CD14-positive monocyte (primary cell): ENCODE measurements around the gene TEAD1. TPM values are rescaled to one million over a fixed set of nuclear protein-coding genes. Genes with fewer than 3 reads are reported as not detected.

Source experiments
- DNase-seq, 3 donors: peaks; one replicate each; pipeline ENCODE4 v3.0.0-alpha.2; 2011 to 2022
- H2AFZ ChIP-seq: 2 replicates; pipeline ENCODE4 v1.6.0; 2012; ENCODE audit warnings: mild to moderate bottlenecking, low read depth, low read length, inconsistent platforms; ENCODE audit not compliant: insufficient read depth, poor library complexity, severe bottlenecking
- H3K27ac ChIP-seq, 2 donors: 1 replicate in 1 of 2; 2 replicates in 1 of 2; pipeline ENCODE4 v1.5.1; 2012 to 2013; ENCODE audit warnings: low read length in 2 of 2, control low read depth in 1 of 2, inconsistent platforms in 1 of 2, low read depth in 1 of 2, mild to moderate bottlenecking in 1 of 2
- H3K27me3 ChIP-seq, 2 donors: one replicate each; pipeline versions ENCODE4 v1.6.0 to v1.6.1; 2011 to 2013; ENCODE audit warnings: low read length in 2 of 2; ENCODE audit not compliant: control insufficient read depth in 2 of 2, insufficient read depth in 2 of 2
- H3K36me3 ChIP-seq, 2 donors: replicated peaks in 1 of 2; 1 replicate in 1 of 2; 2 replicates in 1 of 2; pipeline versions ENCODE4 v1.5.1 to v1.6.1; 2012 to 2013; ENCODE audit warnings: low read length in 2 of 2, control low read depth in 1 of 2, inconsistent platforms in 1 of 2, mild to moderate bottlenecking in 1 of 2; ENCODE audit not compliant: insufficient read depth in 2 of 2, control insufficient read depth in 1 of 2
- H3K4me1 ChIP-seq, 2 donors: 1 replicate in 1 of 2; 2 replicates in 1 of 2; pipeline versions ENCODE4 v1.5.1 to v1.6.1; 2012 to 2013; ENCODE audit warnings: low read length in 2 of 2, control low read depth in 1 of 2, inconsistent platforms in 1 of 2, mild to moderate bottlenecking in 1 of 2, moderate library complexity in 1 of 2; ENCODE audit not compliant: insufficient read depth in 2 of 2, control insufficient read depth in 1 of 2
- H3K4me2 ChIP-seq: replicated peaks from 2 replicates; pipeline ENCODE3; 2012; ENCODE audit warnings: low read length, moderate library complexity, mild to moderate bottlenecking; ENCODE audit not compliant: poor library complexity, severe bottlenecking; ENCODE audit errors: extremely low read depth
- H3K4me3 ChIP-seq, 3 experiments: fragments of 200-600 bp in 1 of 3; sonication (generic) in 1 of 3; replicated peaks in 1 of 3; 1 replicate in 2 of 3; 2 replicates in 1 of 3; pipeline ENCODE4 v1.5.1; 2011 to 2013; ENCODE audit warnings: low read length in 3 of 3, mild to moderate bottlenecking in 3 of 3, control low read depth in 2 of 3, low read depth in 2 of 3, inconsistent platforms in 1 of 3, moderate library complexity in 1 of 3
- H3K79me2 ChIP-seq: 2 replicates; pipeline ENCODE4 v1.6.0; 2012; ENCODE audit warnings: mild to moderate bottlenecking, control low read depth, inconsistent platforms, low read length, moderate library complexity; ENCODE audit not compliant: insufficient read depth
- H3K9ac ChIP-seq: 2 replicates; pipeline ENCODE4 v1.6.0; 2017; ENCODE audit warnings: low read length, mild to moderate bottlenecking; ENCODE audit not compliant: insufficient read depth, poor library complexity, severe bottlenecking
- H3K9me3 ChIP-seq, 2 donors: replicated peaks in 1 of 2; 1 replicate in 1 of 2; 2 replicates in 1 of 2; pipeline versions ENCODE4 v1.5.1 to v1.6.1; 2012 to 2013; ENCODE audit warnings: low read length in 2 of 2, control low read depth in 1 of 2; ENCODE audit not compliant: control insufficient read depth in 1 of 2, insufficient read depth in 1 of 2
- H4K20me1 ChIP-seq: 2 replicates; pipeline ENCODE4 v1.6.0; 2012; ENCODE audit warnings: mild to moderate bottlenecking, low read length, control low read depth, moderate library complexity; ENCODE audit not compliant: insufficient read depth
- H3K27ac Mint-ChIP-seq, 7 donors: one replicate each; pipeline ENCODE4 v1.8.0; 2020; ENCODE audit warnings: mild to moderate bottlenecking in 7 of 7, mixed read lengths in 7 of 7, moderate library complexity in 6 of 7, inconsistent platforms in 2 of 7
- H3K27me3 Mint-ChIP-seq, 3 donors: one replicate each; pipeline ENCODE4 v1.8.0; 2021 to 2022; ENCODE audit warnings: low read depth in 3 of 3, mild to moderate bottlenecking in 3 of 3, mixed read lengths in 3 of 3, moderate library complexity in 3 of 3, inconsistent platforms in 1 of 3
- H3K36me3 Mint-ChIP-seq, 2 donors: one replicate each; pipeline ENCODE4 v1.8.0; 2020; ENCODE audit warnings: mixed read lengths in 2 of 2, inconsistent platforms in 1 of 2, mild to moderate bottlenecking in 1 of 2
- H3K4me1 Mint-ChIP-seq: one replicate; pipeline ENCODE4 v1.8.0; 2020; ENCODE audit warnings: mild to moderate bottlenecking, mixed read lengths
- H3K4me3 Mint-ChIP-seq, 2 donors: one replicate each; pipeline ENCODE4 v1.8.0; 2020; ENCODE audit warnings: mild to moderate bottlenecking in 2 of 2, mixed read lengths in 2 of 2, moderate library complexity in 1 of 2
- H3K9me3 Mint-ChIP-seq, 7 donors: one replicate each; pipeline ENCODE4 v1.8.0; 2020 to 2022; ENCODE audit warnings: mixed read lengths in 7 of 7, mild to moderate bottlenecking in 6 of 7, moderate library complexity in 6 of 7, inconsistent platforms in 2 of 7
- CTCF ChIP-seq: fragments of 200-600 bp; IDR thresholded peaks from one replicate; pipeline ENCODE4 v1.8.0; 2022; ENCODE audit warnings: antibody characterized with exemption, mild to moderate bottlenecking
- WGBS: methylation state at CpG from one replicate; pipeline ENCODE4 v1.1.5; 2013; ENCODE audit warnings: missing lambda C conversion rate; ENCODE audit not compliant: insufficient coverage; 5-methylcytosine and 5-hydroxymethylcytosine counted together
- intact Hi-C, 2 donors: fragments of 100-400 bp; cut with micrococcal nuclease; formaldehyde crosslinking; loops; one replicate each; pipeline versions ENCODE4 v1.15.0 to v1.15.1; 2023
- polyA plus RNA-seq, 3 donors: library from polyadenylated mRNA; depleted of rRNA in 1 of 3; unstranded in 2 of 3; stranded (reverse) in 1 of 3; fragments of 300-500 nt in 2 of 3; fragments of >200 nt in 1 of 3; fragmentation: Illumina TruSeq in 2 of 3; gene quantifications; 1 replicate in 2 of 3; 2 replicates in 1 of 3; pipeline ENCODE4 v1.2.3, GENCODE V29; 2012 to 2021

The TEAD1 gene
- polyA plus RNA-seq, 3 donors, result not detected

DNA sequence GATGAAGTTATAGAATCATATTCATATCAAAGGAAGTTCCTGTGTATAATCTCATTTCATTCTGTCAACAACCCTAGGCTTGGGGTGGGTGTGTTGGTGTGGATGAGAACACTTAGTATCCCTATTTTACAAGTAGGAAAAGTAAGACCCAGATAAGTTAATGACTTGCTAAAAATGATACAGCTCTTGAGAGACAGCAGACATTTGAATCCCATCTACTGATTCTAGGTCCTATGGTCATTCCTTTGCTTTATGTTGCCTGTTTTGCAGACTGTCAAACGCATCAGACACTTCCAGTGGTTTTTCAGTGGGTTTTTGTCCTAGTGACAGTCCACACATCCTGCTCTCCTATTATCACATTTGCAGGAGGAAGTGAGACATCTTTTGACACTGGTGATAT, 153.1 kb downstream of the TEAD1 start:
- Histone ChIP-seq H3K79me2 (no peaks in the 10 kb centered on the region), H3K27ac (no peak overlapping the region), H3K9me3 (no peaks in the 10 kb centered on the region), H3K4me2 (no peak overlapping the region), H3K4me3 (no peak overlapping the region), H3K27me3 (peaks cover 35 to 37% of the 10 kb centered on the region in 2 donors), H2AFZ (no peak overlapping the region), H3K36me3 (no peaks in the 10 kb centered on the region), H3K9ac (no peak overlapping the region), H3K4me1 (no peaks in the 10 kb centered on the region), H4K20me1 (no peaks in the 10 kb centered on the region)
- no peak for DNase-seq
- H3K27me3 Mint-ChIP-seq, result peaks cover 33 to 52% (median 34%) of the 10 kb centered on the region in 3 donors
- H3K27ac Mint-ChIP-seq, result no peak overlapping the region
- peaks cover 0 to 4% (median 0%) of the 10 kb centered on the region in 7 donors for H3K9me3 Mint-ChIP-seq
- intact Hi-C loops, result no loop called here
- no peaks in the 10 kb centered on the region for H3K36me3 Mint-ChIP-seq
- H3K4me1 Mint-ChIP-seq, result no peaks in the 10 kb centered on the region
- WGBS, result no CpG with 5 or more reads among the region's 1 CpG
- no peak for TF ChIP-seq CTCF
- H3K4me3 Mint-ChIP-seq, result no peak overlapping the region

- WGBS, result 4% methylated on average over 15 of the region's 17 CpGs
- H3K9me3 ChIP-seq, result no peaks in the 10 kb centered on the region
- H3K9me3 Mint-ChIP-seq, result peaks cover 0 to 4% (median 0%) of the 10 kb centered on the region in 7 donors
- H3K4me1 ChIP-seq, result no peaks in the 10 kb centered on the region
- H3K4me1 Mint-ChIP-seq, result no peaks in the 10 kb centered on the region
- TF ChIP-seq CTCF, result no peak
- intact Hi-C loops, result no loop called here
- H3K9ac ChIP-seq, result no peak overlapping the region
- H3K4me2 ChIP-seq, result no peak overlapping the region
- H3K36me3 Mint-ChIP-seq, result no peaks in the 10 kb centered on the region
- H3K36me3 ChIP-seq, result no peaks in the 10 kb centered on the region
- H3K27me3 ChIP-seq, result peaks cover 35 to 37% of the 10 kb centered on the region in 2 donors
- H3K4me3 ChIP-seq, result no peak overlapping the region
- H4K20me1 ChIP-seq, result no peaks in the 10 kb centered on the region
- H3K79me2 ChIP-seq, result no peaks in the 10 kb centered on the region
- H3K27ac Mint-ChIP-seq, result no peak overlapping the region
- H3K27me3 Mint-ChIP-seq, result peaks cover 30 to 52% (median 32%) of the 10 kb centered on the region in 3 donors
- no peak overlapping the region for H3K27ac ChIP-seq
- H3K4me3 Mint-ChIP-seq, result peak overlapping the region in 1 of 2 donors; percentile 58
- peak overlapping the region; percentile 4 for H2AFZ ChIP-seq
- no peak for DNase-seq
Measured at GRCh38 chr11:12827929-12828812, 153.9 kb downstream of the TEAD1 start.
